M059J (cell line): ENCODE measurements around the gene BICRA. TPM values are rescaled to one million over a fixed set of nuclear protein-coding genes. Genes with fewer than 3 reads are reported as not detected.

ENCODE experiments used
- DNase-seq: peaks from one replicate; pipeline ENCODE4 v3.0.0-alpha.2; 2012; ENCODE audit warnings: low read depth
- total RNA-seq: library from RNA; depleted of rRNA; stranded (reverse); fragments of >200 nt; shearing (Covaris generic); gene quantifications from 2 replicates; pipeline ENCODE4 v1.2.3, GENCODE V29; 2014

Gene BICRA
- total RNA-seq, 1 experiment from 2014 or later, result 5.3 TPM

- DNase-seq, result no peak
Observed at GRCh38 chr19:47693903-47694302, 85.0 kb downstream of the BICRA start.

- no peak for DNase-seq
Observed at GRCh38 chr19:47694466-47695273, 85.7 kb downstream of the BICRA start.

GRCh38 chr19:47695533-47696262 is 86.8 kb downstream of the BICRA start:
- no peak for DNase-seq

- DNase-seq, result no peak
Observed at GRCh38 chr19:47696635-47697034, 87.7 kb downstream of the BICRA start.

- DNase-seq, result peak; percentile 78
Observed at GRCh38 chr19:47697863-47698609, 89.1 kb downstream of the BICRA start.

GRCh38 chr19:47698631-47699359 is 89.9 kb downstream of the BICRA start:
- DNase-seq, result no peak

GRCh38 chr19:47699360-47699917 is 90.5 kb downstream of the BICRA start:
- peak; percentile 28 for DNase-seq

GRCh38 chr19:47700934-47701716 is 92.2 kb downstream of the BICRA start:
- no peak for DNase-seq

GRCh38 chr19:47701717-47702552 is 93.0 kb downstream of the BICRA start:
- DNase-seq, result no peak

GRCh38 chr19:47702671-47703070 is 93.7 kb downstream of the BICRA start:
- DNase-seq, result no peak

- no peak for DNase-seq
Observed at GRCh38 chr19:47703301-47703700, 94.4 kb downstream of the BICRA start.

- DNase-seq, result no peak
Observed at GRCh38 chr19:47704024-47704423, 95.1 kb downstream of the BICRA start.

GRCh38 chr19:47704656-47705055 is 95.7 kb downstream of the BICRA start:
- peak; percentile 43 for DNase-seq

- DNase-seq, result peak; percentile 76
Observed at GRCh38 chr19:47707135-47707925, 98.4 kb downstream of the BICRA start.

- DNase-seq, result no peak
Observed at GRCh38 chr19:47711652-47712242, 102.8 kb downstream of the BICRA start.

GRCh38 chr19:47713046-47714021 is 104.4 kb downstream of the BICRA start, which contains the start of gene EHD2:
Gene EHD2, plus strand, starts transcription at chr19:47713422. Its CDS starts 3,191 bp downstream, at chr19:47716613.
- peak; percentile 69 for DNase-seq

- peak; percentile 9 for DNase-seq
Observed at GRCh38 chr19:47714339-47714738, 105.4 kb downstream of the BICRA start.
